SK-N-SH (cell line): ENCODE data around the gene UBAC2. TPM values are rescaled to one million over a fixed set of nuclear protein-coding genes. Genes with fewer than 3 reads are reported as not detected.

Experiments
- CTCF ChIA-PET: fragments of 300-600, 350-600 bp; formaldehyde crosslinking; extraction: SDS; loops from one replicate; lab custom pipeline; 2021; lab: Yijun Ruan, JAX
- POLR2A ChIA-PET: fragments of 350-600 bp; sonication (Branson Sonifier 250); formaldehyde crosslinking; extraction: SDS; loops from one replicate; lab custom pipeline; 2020; ENCODE audit warnings: antibody characterized with exemption, inconsistent platforms; lab: Yijun Ruan, JAX
- DNase-seq: peaks from one replicate; pipeline ENCODE4 v3.0.0; 2012
- H2AFZ ChIP-seq: fragments of 200-600 bp; sonication (generic); 2 replicates; pipeline ENCODE4 v1.8.1; 2016; ENCODE audit warnings: antibody characterized with exemption, mild to moderate bottlenecking, low read depth
- H3F3A ChIP-seq: fragments of 200-600 bp; sonication (generic); replicated peaks from 2 replicates; pipeline ENCODE3; 2016; ENCODE audit warnings: antibody characterized with exemption, mild to moderate bottlenecking; ENCODE audit not compliant: insufficient read depth
- H3K27ac ChIP-seq, 2 experiments: fragments of 200-500 bp in 1 of 2; fragments of 200-600 bp in 1 of 2; sonication (Bioruptor generic) in 1 of 2; sonication (generic), shearing (Covaris generic) in 1 of 2; 2 replicates each; pipeline versions ENCODE4 v1.5.1 to v1.6.1; 2014 to 2016; ENCODE audit warnings: low read depth in 2 of 2, inconsistent platforms in 1 of 2, low read length in 1 of 2, mild to moderate bottlenecking in 1 of 2, mixed read lengths in 1 of 2
- H3K27me3 ChIP-seq: fragments of 200-600 bp; sonication (generic), shearing (Covaris generic); 2 replicates; pipeline ENCODE4 v1.6.1; 2016; ENCODE audit warnings: mixed run types; ENCODE audit not compliant: insufficient read depth
- H3K36me3 ChIP-seq, 2 experiments: fragments of 200-500 bp in 1 of 2; fragments of 200-600 bp in 1 of 2; sonication (Bioruptor generic) in 1 of 2; sonication (generic) in 1 of 2; replicated peaks in 1 of 2; 2 replicates each; pipeline versions ENCODE3 to v1.5.1; 2014 to 2016; ENCODE audit warnings: low read length in 1 of 2, mild to moderate bottlenecking in 1 of 2; ENCODE audit not compliant: insufficient read depth in 2 of 2, control insufficient read depth in 1 of 2
- H3K4me1 ChIP-seq, 2 experiments: fragments of 200-500 bp in 1 of 2; fragments of 200-600 bp in 1 of 2; sonication (Bioruptor generic) in 1 of 2; sonication (generic), shearing (Covaris generic) in 1 of 2; 2 replicates each; pipeline versions ENCODE4 v1.5.1 to v1.6.1; 2014 to 2016; ENCODE audit warnings: low read depth in 1 of 2, low read length in 1 of 2, mixed run types in 1 of 2; ENCODE audit not compliant: insufficient read depth in 2 of 2, control insufficient read depth in 1 of 2
- H3K4me2 ChIP-seq: fragments of 200-600 bp; sonication (generic), shearing (Covaris generic); 2 replicates; pipeline ENCODE4 v1.6.1; 2017; ENCODE audit warnings: mixed run types
- H3K4me3 ChIP-seq, 2 experiments: fragments of 200-500 bp in 1 of 2; fragments of 200-600 bp in 1 of 2; sonication (Bioruptor generic) in 1 of 2; sonication (generic), shearing (Covaris generic) in 1 of 2; 2 replicates each; pipeline versions ENCODE4 v1.5.1 to v1.8.1; 2014 to 2016; ENCODE audit warnings: low read depth in 2 of 2, inconsistent platforms in 1 of 2, low read length in 1 of 2, mild to moderate bottlenecking in 1 of 2, mixed read lengths in 1 of 2, moderate library complexity in 1 of 2
- H3K79me2 ChIP-seq: fragments of 200-600 bp; sonication (generic); 2 replicates; pipeline ENCODE4 v1.8.1; 2017; ENCODE audit warnings: mild to moderate bottlenecking; ENCODE audit not compliant: insufficient read depth
- H3K9ac ChIP-seq: fragments of 200-600 bp; sonication (generic); 2 replicates; pipeline ENCODE4 v1.6.1; 2017; ENCODE audit warnings: mixed run types
- H3K9me2 ChIP-seq: fragments of 200-600 bp; sonication (generic); 2 replicates; pipeline ENCODE4 v1.6.1; 2017; ENCODE audit warnings: mixed run types
- H3K9me3 ChIP-seq: fragments of 200-600 bp; sonication (generic); 2 replicates; pipeline ENCODE4 v1.6.1; 2017; ENCODE audit warnings: mixed run types, mild to moderate bottlenecking, moderate library complexity
- H4K20me1 ChIP-seq: fragments of 200-600 bp; sonication (generic); 2 replicates; pipeline ENCODE4 v1.6.1; 2017; ENCODE audit warnings: mild to moderate bottlenecking, mixed run types; ENCODE audit not compliant: insufficient read depth
- ELF1 ChIP-seq: IDR thresholded peaks from 2 replicates; pipeline ENCODE4 v1.4.0; 2012
- EP300 ChIP-seq, 2 experiments: IDR thresholded peaks; 2 replicates each; pipeline versions ENCODE4 v1.4.0 to v1.6.1; 2012; ENCODE audit warnings: borderline replicate concordance in 1 of 2, low read depth in 1 of 2, low read length in 1 of 2
- FOXM1 ChIP-seq: IDR thresholded peaks from 2 replicates; pipeline ENCODE4 v1.4.0; 2012; ENCODE audit warnings: low read depth, mild to moderate bottlenecking
- JUND ChIP-seq: IDR thresholded peaks from 2 replicates; pipeline ENCODE4 v1.4.0; 2012
- MXI1 ChIP-seq: IDR thresholded peaks from 2 replicates; pipeline ENCODE4 v1.6.1; 2012; ENCODE audit warnings: mild to moderate bottlenecking, low read depth, low read length, improper control_type of control experiment
- RXRA ChIP-seq: IDR thresholded peaks from 2 replicates; pipeline ENCODE4 v1.4.0; 2012; ENCODE audit warnings: low read depth, mild to moderate bottlenecking, borderline replicate concordance
- SIN3A ChIP-seq: IDR thresholded peaks from 2 replicates; pipeline ENCODE4 v1.6.1; 2012; ENCODE audit warnings: low read depth, mild to moderate bottlenecking, low read length, moderate library complexity, borderline replicate concordance
- SMC3 ChIP-seq: IDR thresholded peaks from 2 replicates; pipeline ENCODE4 v1.6.1; 2012; ENCODE audit warnings: low read depth, low read length, improper control_type of control experiment
- TEAD4 ChIP-seq: IDR thresholded peaks from 2 replicates; pipeline ENCODE4 v1.4.0; 2012; ENCODE audit warnings: mild to moderate bottlenecking, borderline replicate concordance; ENCODE audit not compliant: insufficient read depth
- YY1 ChIP-seq: IDR thresholded peaks from 2 replicates; pipeline ENCODE4 v1.4.0; 2012; ENCODE audit warnings: low read depth, mild to moderate bottlenecking
- WGBS: methylation state at CpG from one replicate; pipeline ENCODE4 v1.1.6; 2017; ENCODE audit warnings: low lambda C conversion rate; 5-methylcytosine and 5-hydroxymethylcytosine counted together
- polyA plus RNA-seq, 3 experiments: library from polyadenylated mRNA; depleted of rRNA; stranded (reverse); fragments of >200 nt; gene quantifications; 2 replicates each; pipeline ENCODE4 v1.2.3, GENCODE V29; 2012
- TF ChIP-seq, protein P1 (sequence below): fragments of 200-600 bp; sonication (generic); IDR thresholded peaks from 2 replicates; pipeline ENCODE4 v1.6.1; 2017; ENCODE audit warnings: antibody characterized with exemption, mild to moderate bottlenecking, moderate library complexity
- TF ChIP-seq, protein P2 (sequence below): IDR thresholded peaks from 2 replicates; pipeline ENCODE4 v1.4.0; 2012; ENCODE audit warnings: low read depth
- TF ChIP-seq, protein P3 (sequence below): fragments of 150-350 bp; IDR thresholded peaks from 2 replicates; pipeline ENCODE4 v1.6.1; 2017; ENCODE audit warnings: antibody characterized with exemption, low read length, low read depth, borderline replicate concordance
- TF ChIP-seq, protein P4 (sequence below): IDR thresholded peaks from 2 replicates; pipeline ENCODE4; 2012

UBAC2 gene
- polyA plus RNA-seq, 1 of the 3 experiments (the other 2 are of a cell fraction) = 79.0 TPM

DNA sequence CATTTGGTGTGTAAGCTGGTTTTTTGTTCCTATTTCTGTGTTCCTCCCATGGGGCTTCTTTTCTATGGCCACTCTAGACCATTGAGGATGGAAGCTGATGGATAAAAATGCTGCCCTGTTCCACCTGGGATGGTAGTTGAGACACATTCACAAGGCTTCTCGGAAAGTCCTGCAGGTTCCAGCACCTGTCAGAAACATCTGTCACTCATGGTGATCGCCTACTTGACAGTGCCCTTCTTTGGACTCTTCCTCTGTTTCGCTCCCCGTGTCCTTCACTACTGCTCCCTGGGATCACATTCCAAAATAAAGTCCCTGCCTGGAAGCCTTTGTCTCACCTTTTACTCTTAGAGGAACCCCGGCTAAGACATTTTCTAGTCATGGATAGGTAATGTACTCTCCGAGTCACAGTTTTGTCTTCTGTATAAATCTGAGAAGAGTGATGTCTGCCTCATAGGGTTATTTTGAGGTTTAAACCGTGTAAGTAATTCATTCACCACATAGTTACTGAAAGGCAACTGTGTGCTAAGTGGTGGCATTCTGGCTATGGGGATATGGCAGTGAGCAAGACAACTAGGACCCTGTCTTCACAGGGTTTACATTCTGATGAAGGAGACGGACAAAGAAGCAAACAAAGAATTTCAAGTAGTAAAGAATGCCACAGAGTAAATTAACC is 21.0 kb downstream of the UBAC2 start:
- H3K9ac ChIP-seq = no peak overlapping the region
- H3K4me2 ChIP-seq = no peak overlapping the region
- peaks cover 87% of the 10 kb centered on the region for H3K79me2 ChIP-seq
- no peaks in the 10 kb centered on the region for H3K9me3 ChIP-seq
- no peak overlapping the region for H2AFZ ChIP-seq
- WGBS = 92% methylated on average over 8 of the region's 8 CpGs
- H3K36me3 ChIP-seq = peaks cover 6 to 13% of the 10 kb centered on the region in 2 experiments
- TF ChIP-seq TEAD4 (no peak), JUND (no peak)
- peaks cover 0 to 10% of the 10 kb centered on the region in 2 experiments; a peak in 1 of 4 replicates for H3K4me1 ChIP-seq
- no peak for DNase-seq
- no peak overlapping the region for H3K27ac ChIP-seq
- H3K27me3 ChIP-seq = no peaks in the 10 kb centered on the region
- no peak overlapping the region for H3K4me3 ChIP-seq
- CTCF ChIA-PET = no interaction called here
- POLR2A ChIA-PET = no interaction called here
- H3K9me2 ChIP-seq = no peaks in the 10 kb centered on the region
- no peaks in the 10 kb centered on the region; the same call in 1 of the 2 replicates for H4K20me1 ChIP-seq
- peaks cover 3% of the 10 kb centered on the region for H3F3A ChIP-seq

DNA sequence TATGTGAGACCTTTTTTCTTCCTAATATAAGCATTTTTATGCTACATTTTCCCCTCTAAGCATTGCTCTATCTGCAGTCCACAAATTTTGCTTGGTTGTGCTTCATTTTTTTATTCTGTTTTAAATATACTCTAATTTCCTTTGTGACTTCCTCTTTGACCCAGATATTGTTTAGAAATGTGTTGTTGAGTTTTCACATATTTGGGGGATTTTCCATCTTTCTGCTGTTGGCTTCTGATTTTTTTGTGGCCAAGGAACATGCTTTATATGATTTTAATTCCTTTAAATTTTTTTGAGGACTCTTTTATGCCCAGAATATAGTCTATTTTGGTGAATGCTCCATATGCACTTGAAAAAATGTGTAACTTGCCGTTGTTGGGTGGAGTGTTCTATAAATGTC is 22.9 kb downstream of the UBAC2 start:
- no peaks in the 10 kb centered on the region; the same call in 1 of the 2 replicates for H4K20me1 ChIP-seq
- H3K36me3 ChIP-seq = peaks cover 6 to 13% of the 10 kb centered on the region in 2 experiments
- no peak overlapping the region for H3K4me2 ChIP-seq
- no peak overlapping the region for H3K9ac ChIP-seq
- CTCF ChIA-PET = interaction anchor here (1.2 kb wide), 1 partner anchor 213 kb away, joined by 3 read pairs; no protein-coding TSS in a partner anchor
- no peaks in the 10 kb centered on the region for H3K9me2 ChIP-seq
- TF ChIP-seq ELF1 (no peak), RXRA (no peak), SMC3 (no peak), EP300 (IDR thresholded peaks at IDR 0.05; ENCODE audit: borderline replicate concordance in 1 of 2, low read depth in 1 of 2, low read length in 1 of 2) (no peak), MXI1 (no peak), YY1 (no peak), SIN3A (no peak), FOXM1 (no peak)
- TF ChIP-seq, protein P1, sequence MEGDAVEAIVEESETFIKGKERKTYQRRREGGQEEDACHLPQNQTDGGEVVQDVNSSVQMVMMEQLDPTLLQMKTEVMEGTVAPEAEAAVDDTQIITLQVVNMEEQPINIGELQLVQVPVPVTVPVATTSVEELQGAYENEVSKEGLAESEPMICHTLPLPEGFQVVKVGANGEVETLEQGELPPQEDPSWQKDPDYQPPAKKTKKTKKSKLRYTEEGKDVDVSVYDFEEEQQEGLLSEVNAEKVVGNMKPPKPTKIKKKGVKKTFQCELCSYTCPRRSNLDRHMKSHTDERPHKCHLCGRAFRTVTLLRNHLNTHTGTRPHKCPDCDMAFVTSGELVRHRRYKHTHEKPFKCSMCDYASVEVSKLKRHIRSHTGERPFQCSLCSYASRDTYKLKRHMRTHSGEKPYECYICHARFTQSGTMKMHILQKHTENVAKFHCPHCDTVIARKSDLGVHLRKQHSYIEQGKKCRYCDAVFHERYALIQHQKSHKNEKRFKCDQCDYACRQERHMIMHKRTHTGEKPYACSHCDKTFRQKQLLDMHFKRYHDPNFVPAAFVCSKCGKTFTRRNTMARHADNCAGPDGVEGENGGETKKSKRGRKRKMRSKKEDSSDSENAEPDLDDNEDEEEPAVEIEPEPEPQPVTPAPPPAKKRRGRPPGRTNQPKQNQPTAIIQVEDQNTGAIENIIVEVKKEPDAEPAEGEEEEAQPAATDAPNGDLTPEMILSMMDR = no peak
- TF ChIP-seq, protein P2, sequence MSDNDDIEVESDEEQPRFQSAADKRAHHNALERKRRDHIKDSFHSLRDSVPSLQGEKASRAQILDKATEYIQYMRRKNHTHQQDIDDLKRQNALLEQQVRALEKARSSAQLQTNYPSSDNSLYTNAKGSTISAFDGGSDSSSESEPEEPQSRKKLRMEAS = no peak
- TF ChIP-seq, protein P3, sequence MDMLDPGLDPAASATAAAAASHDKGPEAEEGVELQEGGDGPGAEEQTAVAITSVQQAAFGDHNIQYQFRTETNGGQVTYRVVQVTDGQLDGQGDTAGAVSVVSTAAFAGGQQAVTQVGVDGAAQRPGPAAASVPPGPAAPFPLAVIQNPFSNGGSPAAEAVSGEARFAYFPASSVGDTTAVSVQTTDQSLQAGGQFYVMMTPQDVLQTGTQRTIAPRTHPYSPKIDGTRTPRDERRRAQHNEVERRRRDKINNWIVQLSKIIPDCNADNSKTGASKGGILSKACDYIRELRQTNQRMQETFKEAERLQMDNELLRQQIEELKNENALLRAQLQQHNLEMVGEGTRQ = no peak
- TF ChIP-seq, protein P4, sequence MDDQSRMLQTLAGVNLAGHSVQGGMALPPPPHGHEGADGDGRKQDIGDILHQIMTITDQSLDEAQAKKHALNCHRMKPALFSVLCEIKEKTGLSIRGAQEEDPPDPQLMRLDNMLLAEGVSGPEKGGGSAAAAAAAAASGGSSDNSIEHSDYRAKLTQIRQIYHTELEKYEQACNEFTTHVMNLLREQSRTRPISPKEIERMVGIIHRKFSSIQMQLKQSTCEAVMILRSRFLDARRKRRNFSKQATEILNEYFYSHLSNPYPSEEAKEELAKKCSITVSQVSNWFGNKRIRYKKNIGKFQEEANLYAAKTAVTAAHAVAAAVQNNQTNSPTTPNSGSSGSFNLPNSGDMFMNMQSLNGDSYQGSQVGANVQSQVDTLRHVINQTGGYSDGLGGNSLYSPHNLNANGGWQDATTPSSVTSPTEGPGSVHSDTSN = no peak
- TF ChIP-seq, all 33 proteins: peak for 0
- POLR2A ChIA-PET = interaction anchor here (0.9 kb wide), 1 partner anchor 23 kb away, joined by 4 read pairs; the partner anchor contains the start of gene UBAC2
- Histone ChIP-seq H3K27ac (no peak overlapping the region), H3K4me3 (no peak overlapping the region), H3K79me2 (peaks cover 89% of the 10 kb centered on the region), H3F3A (peaks cover 8% of the 10 kb centered on the region), H3K9me3 (no peaks in the 10 kb centered on the region), H2AFZ (no peak overlapping the region), H3K27me3 (no peaks in the 10 kb centered on the region), H3K4me1 (peaks cover under 1 to 3% of the 10 kb centered on the region in 2 experiments; a peak in 2 of 4 replicates)
- no peak for DNase-seq
- WGBS = 95% methylated on average over 1 of the region's 1 CpG
